BLaER1 (cell line): ENCODE measurements around the gene ING5.

ENCODE experiments used
- H3K27ac ChIP-seq: shearing (Covaris generic); formaldehyde crosslinking; 2 replicates; pipeline ENCODE4 v1.8.1; 2022
- H3K27me3 ChIP-seq: shearing (Covaris generic); formaldehyde crosslinking; 2 replicates; pipeline ENCODE4 v1.8.1; 2022
- H3K36me3 ChIP-seq: shearing (Covaris generic); formaldehyde crosslinking; 2 replicates; pipeline ENCODE4 v1.8.1; 2022
- H3K4me1 ChIP-seq: shearing (Covaris generic); formaldehyde crosslinking; 2 replicates; pipeline ENCODE4 v1.8.1; 2022
- H3K4me2 ChIP-seq: shearing (Covaris generic); formaldehyde crosslinking; 2 replicates; pipeline ENCODE4 v1.8.1; 2022
- H3K4me3 ChIP-seq: shearing (Covaris generic); formaldehyde crosslinking; 2 replicates; pipeline ENCODE4 v1.8.1; 2022
- H3K9ac ChIP-seq: shearing (Covaris generic); formaldehyde crosslinking; 2 replicates; pipeline ENCODE4 v1.8.1; 2022
- H3K9me3 ChIP-seq: shearing (Covaris generic); formaldehyde crosslinking; 2 replicates; pipeline ENCODE4 v1.8.1; 2022
- H4K20me1 ChIP-seq: shearing (Covaris generic); formaldehyde crosslinking; 2 replicates; pipeline ENCODE4 v1.8.1; 2022
- Cebpa-rat ChIP-seq: shearing (Covaris generic); IDR thresholded peaks from 2 replicates; pipeline ENCODE4 v1.8.1; 2022

ING5 gene

DNA sequence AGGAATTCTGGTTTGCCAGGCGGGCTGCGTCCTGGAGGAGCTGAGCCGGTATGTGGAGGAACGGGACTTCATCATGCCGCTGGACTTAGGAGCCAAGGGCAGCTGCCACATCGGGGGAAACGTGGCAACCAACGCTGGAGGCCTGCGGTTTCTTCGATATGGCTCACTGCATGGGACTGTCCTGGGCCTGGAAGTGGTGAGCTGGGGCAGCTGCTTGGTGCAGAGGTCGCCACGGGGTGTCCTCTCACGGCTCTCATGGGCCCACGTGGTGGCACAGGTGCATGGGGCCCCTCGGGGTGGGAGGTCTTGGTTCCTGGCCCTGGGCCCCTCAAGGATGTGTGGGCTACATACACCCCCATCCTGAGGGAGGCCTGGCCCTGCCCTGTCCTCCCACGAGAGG, 41.8 kb downstream of the ING5 start:
- Histone ChIP-seq H3K4me3 (peak overlapping the region; percentile 15; the same call in 1 of the 2 replicates), H3K4me1 (peaks cover 84% of the 10 kb centered on the region), H3K36me3 (peaks cover 39% of the 10 kb centered on the region), H3K27ac (peak overlapping the region; percentile 49), H3K9ac (peak overlapping the region; percentile 57), H4K20me1 (peaks cover 64% of the 10 kb centered on the region), H3K4me2 (peak overlapping the region; percentile 92), H3K9me3 (peaks cover 9% of the 10 kb centered on the region; the same call in 1 of the 2 replicates), H3K27me3 (no peaks in the 10 kb centered on the region)
- no peak for TF ChIP-seq Cebpa-rat

DNA sequence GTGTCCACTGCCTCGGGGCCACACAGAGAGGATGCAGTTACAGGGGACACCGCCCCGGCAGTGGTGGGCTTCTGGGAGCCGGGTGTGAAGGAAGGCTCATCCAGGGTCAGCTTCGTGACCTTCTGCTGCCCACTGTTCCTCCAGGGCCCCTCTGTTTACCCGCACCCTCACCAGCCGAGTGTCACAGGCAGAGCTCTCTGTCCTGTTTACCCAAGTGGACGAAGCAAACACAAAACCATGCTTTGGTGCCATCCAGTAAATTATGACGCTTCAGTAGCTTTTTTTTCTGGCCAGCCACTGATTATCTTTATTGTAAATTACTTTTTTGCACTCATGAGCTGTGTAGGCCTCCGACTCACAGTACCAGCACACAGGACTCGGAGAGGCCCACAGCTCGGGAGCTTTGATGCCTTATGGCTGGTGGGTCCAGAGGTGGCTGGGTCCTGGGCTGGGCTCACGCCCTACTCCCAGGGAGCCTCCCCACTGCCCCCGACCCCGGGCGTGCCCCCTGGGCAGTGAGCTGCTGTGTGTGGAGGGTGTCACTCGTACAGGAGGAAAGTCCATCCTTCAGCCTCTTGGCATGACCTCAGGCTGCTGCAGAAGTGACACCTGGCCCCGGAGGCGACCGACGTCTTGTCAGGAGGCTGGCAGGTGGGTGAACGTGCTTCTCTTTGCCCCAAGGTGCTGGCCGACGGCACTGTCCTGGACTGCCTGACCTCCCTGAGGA, 42.4 kb downstream of the ING5 start:
- peaks cover 44% of the 10 kb centered on the region for H3K36me3 ChIP-seq
- TF ChIP-seq Cebpa-rat, result no peak

DNA sequence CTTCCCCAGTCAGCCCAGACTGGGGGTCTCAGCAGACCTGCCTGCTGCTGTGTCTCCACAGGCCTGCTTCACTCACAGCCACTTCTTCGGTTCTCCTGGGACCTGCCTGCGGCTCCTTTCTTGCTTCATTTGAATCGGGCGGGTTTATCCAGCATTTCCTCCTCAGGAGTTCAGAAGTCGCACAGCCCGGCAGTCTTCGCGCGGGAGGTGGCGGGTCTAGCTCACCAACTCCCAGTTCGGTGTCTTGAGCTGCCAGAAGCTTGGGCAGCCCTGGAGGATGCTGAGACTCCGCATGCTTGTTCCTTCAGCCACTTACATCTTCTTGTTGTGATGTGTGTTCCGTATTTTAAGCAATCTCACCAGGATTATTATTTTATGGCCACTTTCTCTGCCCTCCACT, 43.4 kb downstream of the ING5 start:
- Histone ChIP-seq H3K27ac (peak overlapping the region; percentile 49), H3K9me3 (peaks cover 9% of the 10 kb centered on the region; the same call in 1 of the 2 replicates), H4K20me1 (peaks cover 48% of the 10 kb centered on the region), H3K4me1 (peaks cover 81% of the 10 kb centered on the region), H3K4me2 (peak overlapping the region; percentile 92), H3K36me3 (peaks cover 44% of the 10 kb centered on the region), H3K9ac (peak overlapping the region; percentile 25; the same call in 1 of the 2 replicates), H3K4me3 (no peak overlapping the region), H3K27me3 (no peaks in the 10 kb centered on the region)
- TF ChIP-seq Cebpa-rat, result peak; percentile 61

More for the DNA sequence above, 42.4 kb downstream of the ING5 start:
- peaks cover 9% of the 10 kb centered on the region; the same call in 1 of the 2 replicates for H3K9me3 ChIP-seq
- H4K20me1 ChIP-seq, result peaks cover 58% of the 10 kb centered on the region
- peak overlapping the region; percentile 92 for H3K4me2 ChIP-seq
- peaks cover 81% of the 10 kb centered on the region for H3K4me1 ChIP-seq
- H3K27ac ChIP-seq, result peak overlapping the region; percentile 49
- H3K27me3 ChIP-seq, result no peaks in the 10 kb centered on the region
- peak overlapping the region; percentile 57 for H3K9ac ChIP-seq
- peak overlapping the region; percentile 15; the same call in 1 of the 2 replicates for H3K4me3 ChIP-seq

DNA sequence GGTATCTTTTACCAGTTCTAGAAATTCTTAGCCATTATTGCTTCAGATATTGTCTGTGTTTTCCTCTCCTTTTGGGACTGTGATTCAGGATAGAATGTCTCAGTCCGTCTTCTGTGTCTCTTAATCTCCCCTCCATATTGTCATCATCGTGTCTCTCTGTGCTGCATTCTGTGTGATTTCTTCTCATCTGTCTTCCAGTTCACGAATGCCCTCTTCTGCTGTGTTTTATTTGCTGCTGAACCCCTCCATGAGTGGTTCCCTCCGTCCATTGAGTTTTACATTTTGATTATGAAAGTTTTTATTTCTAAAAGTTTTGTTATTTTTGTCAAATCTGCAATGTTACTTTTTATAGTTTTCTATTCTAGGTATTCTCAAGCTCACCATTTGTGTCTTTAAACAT, 44.2 kb downstream of the ING5 start:
- Histone ChIP-seq H3K4me1 (peaks cover 81% of the 10 kb centered on the region), H3K4me3 (no peak overlapping the region), H4K20me1 (peaks cover 39% of the 10 kb centered on the region), H3K9ac (no peak overlapping the region), H3K27ac (peak overlapping the region; percentile 49; the same call in 1 of the 2 replicates), H3K4me2 (peak overlapping the region; percentile 92), H3K36me3 (peaks cover 48% of the 10 kb centered on the region), H3K27me3 (no peaks in the 10 kb centered on the region), H3K9me3 (peaks cover 9% of the 10 kb centered on the region; the same call in 1 of the 2 replicates)
- no peak for TF ChIP-seq Cebpa-rat

DNA sequence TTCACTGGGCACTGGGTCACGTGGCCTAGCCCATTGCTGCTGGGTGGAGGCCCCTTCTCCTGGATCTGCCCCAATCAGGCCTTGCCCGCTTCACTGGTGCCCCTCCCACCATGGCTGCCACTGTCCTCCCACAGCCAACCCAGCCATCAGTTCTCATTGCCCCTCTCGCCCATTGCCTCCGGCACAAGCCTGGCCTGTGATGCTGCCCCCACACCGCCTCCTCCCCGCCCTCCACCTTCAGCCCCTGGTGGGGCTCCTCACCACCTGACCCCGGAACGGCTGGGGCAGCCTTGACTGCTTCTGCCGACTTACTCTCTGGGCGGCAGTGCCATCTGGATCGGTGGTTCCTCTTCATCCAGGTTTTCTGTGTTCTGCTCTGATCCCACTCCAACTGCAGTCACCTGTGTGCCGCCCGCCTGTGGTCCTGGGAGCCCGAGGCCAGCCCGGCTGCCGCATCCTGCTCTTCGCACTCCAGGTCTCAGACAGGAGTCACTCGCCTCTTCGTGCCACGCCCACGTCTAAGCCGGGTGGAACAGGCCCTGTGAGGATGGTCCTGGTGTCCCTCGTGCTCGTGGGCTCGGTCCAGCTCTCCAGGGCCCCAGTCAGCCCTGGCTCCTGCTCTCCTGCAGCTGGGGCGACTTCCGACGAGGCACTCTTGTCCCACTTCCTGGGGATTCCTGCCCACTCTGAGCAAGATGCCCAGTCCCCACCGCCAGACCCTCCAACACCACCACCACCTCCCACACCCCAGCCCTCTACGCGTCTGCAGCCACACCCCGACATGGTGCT, 46.8 kb downstream of the ING5 start:
- no peak for TF ChIP-seq Cebpa-rat
- Histone ChIP-seq H3K9me3 (peaks cover 9% of the 10 kb centered on the region; the same call in 1 of the 2 replicates), H3K27me3 (no peaks in the 10 kb centered on the region), H3K9ac (no peak overlapping the region), H3K4me2 (no peak overlapping the region), H3K36me3 (peaks cover 70% of the 10 kb centered on the region), H3K4me1 (peaks cover 70% of the 10 kb centered on the region), H3K4me3 (no peak overlapping the region), H4K20me1 (peaks cover 14% of the 10 kb centered on the region), H3K27ac (no peak overlapping the region)

DNA sequence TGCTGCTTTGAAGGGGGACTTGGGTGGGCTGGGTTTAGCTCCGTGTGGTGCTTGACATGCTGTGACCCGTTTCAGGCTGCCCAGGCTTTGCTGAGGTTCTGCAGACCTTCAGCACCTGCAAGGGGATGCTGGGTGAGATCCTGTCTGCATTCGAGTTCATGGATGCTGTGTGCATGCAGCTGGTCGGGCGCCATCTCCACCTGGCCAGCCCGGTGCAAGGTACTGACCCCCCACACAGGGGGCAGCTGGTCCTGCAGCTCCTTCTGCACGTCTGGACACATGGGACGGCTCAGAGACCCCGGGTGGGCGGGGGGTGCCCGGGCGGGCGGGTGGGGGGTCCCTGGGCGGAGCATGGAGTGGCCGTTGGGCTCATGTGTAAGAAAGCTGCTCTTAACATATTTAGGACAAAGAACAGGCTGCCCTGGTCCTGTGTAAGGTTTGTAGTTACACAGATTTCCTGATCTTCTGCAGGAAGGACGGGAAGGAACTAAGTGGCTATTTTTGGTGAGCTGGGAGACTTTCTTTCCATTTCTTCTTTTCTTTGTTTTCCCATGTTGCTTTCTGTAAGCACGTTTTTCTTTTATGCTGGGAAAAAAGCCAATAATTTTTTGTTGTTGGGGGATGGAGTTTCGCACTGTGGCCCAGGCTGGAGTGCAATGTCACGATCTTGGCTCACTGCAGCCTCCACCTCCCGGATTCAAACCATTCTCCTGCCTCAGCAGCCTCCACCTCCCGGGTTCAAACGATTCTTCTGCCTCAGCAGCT, 48.4 kb downstream of the ING5 start:
- H3K27ac ChIP-seq, result peak overlapping the region; percentile 70
- H3K4me3 ChIP-seq, result peak overlapping the region; percentile 38
- no peaks in the 10 kb centered on the region for H4K20me1 ChIP-seq
- H3K9me3 ChIP-seq, result peaks cover 9% of the 10 kb centered on the region; the same call in 1 of the 2 replicates
- H3K4me2 ChIP-seq, result peak overlapping the region; percentile 79
- peaks cover 75% of the 10 kb centered on the region for H3K36me3 ChIP-seq
- peak overlapping the region; percentile 61 for H3K9ac ChIP-seq
- peaks cover 55% of the 10 kb centered on the region for H3K4me1 ChIP-seq
- H3K27me3 ChIP-seq, result no peaks in the 10 kb centered on the region
- no peak for TF ChIP-seq Cebpa-rat

DNA sequence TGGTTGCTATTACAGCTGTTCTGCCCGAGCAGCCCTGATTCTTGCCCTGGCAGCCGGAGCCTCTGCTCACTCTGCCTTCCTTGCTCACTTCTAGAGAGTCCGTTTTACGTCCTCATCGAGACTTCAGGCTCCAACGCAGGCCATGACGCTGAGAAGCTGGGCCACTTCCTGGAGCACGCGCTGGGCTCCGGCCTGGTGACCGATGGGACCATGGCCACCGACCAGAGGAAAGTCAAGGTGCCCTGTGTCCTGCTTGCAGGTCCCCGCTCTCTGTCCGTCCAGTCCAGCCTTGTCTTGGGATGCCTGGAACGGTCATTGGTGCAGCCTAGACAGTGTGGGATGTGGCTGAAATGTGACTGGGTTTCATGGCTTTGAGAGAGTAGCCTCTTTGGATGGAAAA, 49.3 kb downstream of the ING5 start:
- H3K4me2 ChIP-seq, result peak overlapping the region; percentile 79
- peak overlapping the region; percentile 70 for H3K27ac ChIP-seq
- H3K9me3 ChIP-seq, result peaks cover 9% of the 10 kb centered on the region; the same call in 1 of the 2 replicates
- H3K9ac ChIP-seq, result peak overlapping the region; percentile 61
- no peaks in the 10 kb centered on the region for H4K20me1 ChIP-seq
- no peaks in the 10 kb centered on the region for H3K27me3 ChIP-seq
- peaks cover 46% of the 10 kb centered on the region for H3K4me1 ChIP-seq
- no peak for TF ChIP-seq Cebpa-rat
- H3K36me3 ChIP-seq, result peaks cover 82% of the 10 kb centered on the region
- H3K4me3 ChIP-seq, result no peak overlapping the region

DNA sequence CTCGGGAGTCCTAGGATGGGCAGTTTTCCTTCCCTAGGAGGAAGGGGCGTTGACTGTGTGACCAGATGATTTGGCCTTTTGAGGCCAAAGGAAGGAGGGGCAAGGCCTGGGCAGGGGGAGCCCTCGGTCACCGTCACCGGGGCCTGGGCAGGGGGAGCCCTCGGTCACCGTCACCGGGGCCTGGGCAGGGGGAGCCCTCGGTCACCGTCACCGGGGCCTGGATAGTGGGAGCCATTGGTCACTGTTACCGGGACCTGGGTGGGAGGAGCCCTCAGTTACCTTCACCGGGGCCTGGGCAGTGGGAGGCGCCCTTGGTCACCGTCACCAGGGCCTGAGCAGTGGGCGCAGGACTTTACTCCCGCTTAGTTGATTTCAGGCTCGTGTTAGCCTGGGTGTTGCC, 49.9 kb downstream of the ING5 start:
- peaks cover 9% of the 10 kb centered on the region; the same call in 1 of the 2 replicates for H3K9me3 ChIP-seq
- H3K4me3 ChIP-seq, result no peak overlapping the region
- no peak overlapping the region for H3K9ac ChIP-seq
- no peaks in the 10 kb centered on the region for H3K27me3 ChIP-seq
- no peak for TF ChIP-seq Cebpa-rat
- no peaks in the 10 kb centered on the region for H4K20me1 ChIP-seq
- peak overlapping the region; percentile 70 for H3K27ac ChIP-seq
- H3K4me1 ChIP-seq, result peaks cover 40% of the 10 kb centered on the region
- peaks cover 82% of the 10 kb centered on the region for H3K36me3 ChIP-seq
- H3K4me2 ChIP-seq, result peak overlapping the region; percentile 79

DNA sequence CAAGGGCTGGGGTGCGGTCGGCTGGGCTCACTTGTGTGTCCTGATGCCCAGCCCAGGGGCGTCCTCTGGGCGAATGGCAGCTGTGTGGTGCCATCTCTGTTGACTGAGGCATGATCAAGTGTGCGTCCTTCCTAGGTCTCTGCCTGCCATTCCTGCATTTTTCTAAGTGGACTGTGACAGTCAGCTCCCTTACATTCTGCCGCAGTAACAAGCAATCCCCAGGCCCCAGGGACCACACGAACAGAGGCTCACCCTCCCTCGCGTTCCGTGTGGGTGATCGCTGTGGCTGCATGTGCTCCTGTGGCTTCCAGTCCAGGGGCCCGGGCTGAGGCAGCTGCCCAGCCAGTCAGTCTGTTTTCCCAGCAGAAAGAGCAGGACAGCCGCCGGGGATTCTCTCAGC, 50.4 kb downstream of the ING5 start:
- Histone ChIP-seq H3K9ac (no peak overlapping the region), H3K4me2 (peak overlapping the region; percentile 79)
- TF ChIP-seq Cebpa-rat, result no peak

More for the DNA sequence above, 50.4 kb downstream of the ING5 start:
- H3K27me3 ChIP-seq, result no peaks in the 10 kb centered on the region
- H3K9me3 ChIP-seq, result peaks cover 6% of the 10 kb centered on the region; the same call in 1 of the 2 replicates
- H3K36me3 ChIP-seq, result peaks cover 82% of the 10 kb centered on the region
- peak overlapping the region; percentile 70; the same call in 1 of the 2 replicates for H3K27ac ChIP-seq
- H3K4me3 ChIP-seq, result no peak overlapping the region
- peaks cover 37% of the 10 kb centered on the region for H3K4me1 ChIP-seq
- H4K20me1 ChIP-seq, result no peaks in the 10 kb centered on the region
